Stimulated activated CD8-positive, alpha-beta memory T cell treated with anti-CD3 and anti-CD28 coated beads, Interleukin-15, amount 100 ng/mL, for 48 hours (primary cell): ENCODE data around the gene CPD.

ENCODE experiments used
- DNase-seq, 2 donors: peaks; one replicate each; pipeline ENCODE4 v3.0.0-alpha.2; 2020; ENCODE audit warnings: low read depth in 2 of 2

The CPD gene

GRCh38 chr17:30354701-30355100 lies 24.0 kb upstream of the CPD start:
- no peak for DNase-seq

- no peak for DNase-seq
These were observed 21.3 kb upstream of the CPD start for GRCh38 chr17:30357476-30357875.

- DNase-seq, result no peak
These were observed 20.5 kb upstream of the CPD start for GRCh38 chr17:30358055-30358760.

DNA sequence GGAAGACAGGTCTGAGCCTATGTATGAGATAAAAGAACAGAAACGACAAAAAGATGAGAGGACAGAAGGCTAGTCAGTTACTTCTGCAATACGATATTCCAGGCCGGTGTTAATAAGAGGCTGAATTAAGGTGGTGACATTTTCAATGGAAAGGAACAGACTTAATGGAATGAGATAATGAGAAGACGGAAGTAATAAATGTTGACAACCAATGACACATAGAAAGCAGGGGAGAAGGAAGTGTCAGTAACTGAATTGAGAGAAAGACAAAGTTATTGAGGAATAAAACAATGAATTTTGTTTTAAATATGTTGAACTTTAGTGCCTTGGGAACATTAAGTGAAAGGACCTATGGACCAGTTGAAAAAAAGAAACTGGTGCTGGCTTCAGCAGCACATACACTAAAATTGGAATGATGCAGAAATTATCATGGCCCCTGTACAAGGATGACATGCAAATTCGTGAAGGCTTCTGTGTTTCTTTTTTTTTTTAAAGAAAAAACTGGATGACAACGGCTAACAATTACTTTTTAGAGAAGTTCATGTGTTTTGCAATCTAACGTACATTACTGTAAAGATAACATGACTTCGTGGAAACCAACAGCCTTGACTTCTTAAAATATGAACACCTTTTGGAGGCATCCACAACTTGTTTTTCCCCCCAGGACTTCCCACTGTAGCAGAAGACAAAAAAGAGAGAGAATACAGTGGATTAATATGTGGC lies 18.5 kb upstream of the CPD start:
- DNase-seq, result no peak

- no peak for DNase-seq
These were observed 16.9 kb upstream of the CPD start for GRCh38 chr17:30361766-30362279.

GRCh38 chr17:30363715-30364202 lies 15.0 kb upstream of the CPD start:
- DNase-seq, result peak; percentile 81 to 83

GRCh38 chr17:30366536-30366935 lies 12.2 kb upstream of the CPD start:
- DNase-seq, result no peak

DNA sequence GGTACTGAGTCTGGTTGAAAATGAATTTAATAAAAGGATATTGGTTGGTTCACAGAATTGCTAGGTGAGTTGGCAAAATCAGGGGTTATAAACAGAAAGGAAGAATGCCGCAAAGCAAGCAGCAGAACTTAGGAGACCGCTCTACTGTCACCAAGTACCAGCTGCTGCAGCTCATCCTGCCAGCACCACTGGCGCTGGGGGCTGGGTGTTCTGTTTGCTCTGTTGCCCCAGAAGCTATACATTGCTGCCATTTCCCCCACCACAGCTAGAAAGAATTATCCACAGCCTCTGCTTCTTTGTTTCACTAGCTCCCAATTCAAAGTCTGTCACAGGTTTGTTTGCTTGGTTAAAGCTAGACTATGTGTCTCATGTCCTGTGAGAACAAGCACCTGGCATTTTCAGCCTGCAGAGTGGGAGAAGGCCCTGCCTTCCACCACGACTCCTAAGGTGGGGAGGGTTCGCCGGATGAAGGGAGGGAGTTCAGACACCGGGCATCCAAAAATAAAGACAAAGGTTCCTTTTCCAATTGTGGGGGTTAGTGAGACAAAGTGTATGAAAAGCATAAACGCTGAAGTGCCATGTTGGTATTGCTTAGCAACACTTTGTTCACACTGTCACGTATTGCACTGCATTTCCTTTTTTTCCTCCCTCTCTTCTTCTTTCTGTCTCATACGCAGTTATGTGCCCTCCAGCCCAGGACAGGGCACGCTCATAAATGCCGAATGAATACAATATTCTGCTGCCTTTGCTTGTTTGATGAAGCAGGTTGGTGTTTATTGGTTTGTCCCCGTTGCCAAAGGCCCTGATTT lies 9.6 kb upstream of the CPD start:
- DNase-seq, result no peak

- DNase-seq, result no peak
These were observed 8.7 kb upstream of the CPD start for GRCh38 chr17:30369995-30370394.

DNA sequence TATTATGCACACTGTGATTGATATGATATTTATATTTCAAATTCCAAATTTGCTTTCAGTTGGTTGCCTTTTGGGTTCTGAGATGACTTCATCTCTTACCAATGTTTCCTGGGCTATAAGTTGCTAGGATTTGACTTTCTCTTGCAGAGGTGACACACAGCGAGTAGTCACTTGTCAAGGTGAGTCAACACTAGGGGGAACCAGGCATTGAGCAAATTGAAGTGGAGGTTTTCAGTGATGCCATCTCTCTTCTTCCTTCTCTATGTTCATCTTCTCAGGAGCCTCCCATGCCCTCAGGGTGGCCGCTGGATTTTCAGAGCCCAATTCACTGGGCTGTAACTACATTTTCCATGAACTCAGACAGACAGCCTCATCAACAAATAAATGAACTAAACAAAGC lies 6.0 kb upstream of the CPD start:
- no peak for DNase-seq

DNA sequence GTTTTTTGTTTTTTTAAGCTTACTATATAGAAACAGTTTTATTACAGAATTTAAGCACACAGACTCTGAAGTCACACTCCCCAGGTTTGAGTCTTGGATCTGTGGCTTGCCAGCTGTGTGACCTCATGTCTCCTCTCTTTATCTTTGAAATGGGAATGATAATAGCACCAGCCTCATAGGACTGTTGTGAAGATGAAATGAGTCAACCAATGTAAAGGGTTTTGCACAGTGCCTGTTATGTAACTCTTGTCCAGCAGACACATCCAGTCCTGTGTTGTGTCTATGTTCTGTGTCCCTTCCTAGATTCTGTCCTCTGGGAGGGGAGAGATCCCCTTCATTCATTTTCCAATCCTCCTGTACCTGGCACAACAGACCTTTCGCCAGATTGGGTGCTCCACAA lies 3.1 kb upstream of the CPD start:
- no peak for DNase-seq

GRCh38 chr17:30376621-30377452 lies 1.9 kb upstream of the CPD start:
- peak; percentile 36 to 55 for DNase-seq

DNA sequence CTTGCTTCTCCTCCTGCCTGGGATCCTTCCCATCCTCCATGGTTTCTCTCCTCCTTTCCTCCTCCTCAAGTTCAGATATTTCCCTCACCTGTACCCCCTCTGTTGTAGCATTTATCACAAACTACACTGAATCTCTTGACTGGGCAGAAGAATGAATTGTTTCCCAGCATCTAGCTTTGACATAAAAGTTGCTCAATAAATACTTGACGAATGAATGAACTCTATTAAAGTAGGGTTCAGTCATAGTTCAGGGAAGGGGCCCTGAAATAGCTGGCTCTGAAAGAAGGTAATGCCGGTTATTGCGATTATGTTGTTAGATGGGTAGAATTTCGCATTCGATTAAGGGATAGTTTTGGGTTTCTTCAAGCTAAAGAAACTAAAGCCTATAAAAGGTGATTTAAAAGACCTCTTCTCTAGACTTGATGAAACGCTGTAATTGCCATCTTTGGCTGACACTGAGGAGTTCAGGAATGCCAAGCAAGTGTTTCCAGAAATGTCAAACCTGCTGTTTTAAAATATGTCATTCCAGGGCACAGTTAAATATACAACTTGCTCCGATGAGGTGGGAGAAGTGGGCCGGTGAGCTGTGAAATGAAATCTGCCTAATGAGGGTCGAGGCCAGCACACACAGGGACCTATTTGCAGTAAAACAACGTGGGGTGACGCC lies 1.0 kb upstream of the CPD start:
- DNase-seq, result no peak

DNA sequence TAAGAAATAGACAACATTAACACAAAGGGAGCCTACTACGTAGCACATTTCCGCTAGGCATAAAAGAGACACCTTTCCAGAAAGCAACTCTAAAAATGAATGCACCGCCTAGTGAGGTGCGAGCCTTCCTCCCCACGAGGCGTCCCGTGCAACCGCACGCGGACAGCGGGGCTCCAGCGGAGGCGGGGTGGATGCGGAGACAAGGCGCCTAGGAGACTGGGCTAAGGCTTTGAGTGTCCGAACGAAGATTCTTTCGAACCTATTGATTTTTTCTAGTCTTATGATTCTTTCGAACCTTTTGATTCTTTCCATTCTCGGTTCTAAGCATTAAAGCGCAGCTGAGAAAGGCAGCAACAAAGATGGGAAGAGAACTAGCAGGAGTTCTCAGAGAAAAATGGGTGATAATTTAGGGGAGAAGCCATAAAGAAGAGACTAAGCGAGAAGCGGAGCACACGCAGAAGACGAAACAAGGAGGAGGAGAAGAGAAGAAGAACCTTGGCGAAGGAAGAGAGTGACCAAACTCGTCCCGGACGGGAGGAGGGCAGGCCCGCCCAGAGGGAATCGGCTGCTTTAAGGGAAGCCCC lies 394 bp upstream of the CPD start:
- DNase-seq, result peak; percentile 42 to 48

DNA sequence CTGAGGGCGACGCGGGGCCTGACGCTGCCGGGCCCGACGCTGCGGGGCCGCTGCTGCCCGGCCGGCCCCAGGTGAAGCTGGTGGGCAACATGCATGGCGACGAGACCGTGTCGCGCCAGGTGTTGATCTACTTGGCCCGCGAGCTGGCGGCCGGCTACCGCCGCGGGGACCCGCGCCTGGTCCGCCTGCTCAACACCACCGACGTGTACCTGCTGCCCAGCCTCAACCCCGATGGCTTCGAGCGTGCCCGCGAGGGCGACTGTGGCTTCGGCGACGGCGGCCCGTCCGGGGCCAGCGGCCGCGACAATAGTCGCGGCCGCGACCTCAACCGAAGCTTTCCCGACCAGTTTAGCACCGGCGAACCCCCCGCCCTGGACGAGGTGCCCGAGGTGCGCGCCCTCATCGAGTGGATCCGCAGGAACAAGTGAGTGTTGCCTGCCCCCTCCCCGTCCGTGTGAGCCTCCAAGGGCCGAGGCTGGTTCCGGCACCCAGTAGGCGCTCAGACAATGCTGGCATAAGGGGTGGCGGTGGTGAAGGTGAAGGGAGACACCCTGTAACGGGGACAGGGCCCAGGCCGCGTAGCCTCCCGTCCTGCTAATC lies 676 bp downstream of the CPD start:
- no peak for DNase-seq

DNA sequence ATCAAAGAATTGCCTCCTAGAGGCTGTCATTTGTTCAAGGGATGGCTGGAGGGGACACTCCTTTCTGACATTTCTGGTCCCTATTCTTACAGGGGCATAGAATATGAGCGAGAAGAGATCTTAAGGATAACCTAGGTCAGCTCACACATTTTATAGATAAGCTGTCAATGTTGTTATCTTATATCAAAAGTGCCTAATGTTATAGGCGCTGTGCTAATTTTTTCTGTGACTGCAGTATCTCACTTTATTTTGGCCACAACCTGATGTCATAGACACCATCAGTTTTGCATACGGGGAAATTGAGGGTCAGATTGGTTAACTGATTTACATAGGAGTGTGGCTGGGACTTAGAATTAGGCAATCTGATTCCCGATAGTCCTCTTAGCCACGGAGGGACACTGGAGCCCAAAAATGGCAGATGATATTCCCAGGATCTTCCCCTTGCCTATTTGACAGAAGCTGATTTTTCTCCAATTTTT lies 1.2 kb downstream of the CPD start:
- DNase-seq, result no peak

- no peak for DNase-seq
These were observed 2.1 kb downstream of the CPD start for GRCh38 chr17:30380643-30381339.

DNA sequence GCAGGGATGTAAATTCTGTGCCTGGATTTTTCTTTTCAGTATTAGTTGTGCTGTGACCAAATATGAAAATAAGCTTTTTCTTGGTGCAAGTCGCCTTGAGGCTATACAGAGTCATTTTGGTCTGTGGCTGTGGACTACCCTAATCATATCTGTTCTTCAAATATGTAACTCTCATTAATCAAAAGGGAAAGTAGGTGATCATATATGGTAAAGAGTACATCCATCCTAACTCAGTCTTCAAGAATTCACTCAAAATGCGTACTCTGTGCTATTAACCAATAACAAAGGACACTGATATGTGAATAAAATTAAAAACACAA lies 2.6 kb downstream of the CPD start:
- no peak for DNase-seq

DNA sequence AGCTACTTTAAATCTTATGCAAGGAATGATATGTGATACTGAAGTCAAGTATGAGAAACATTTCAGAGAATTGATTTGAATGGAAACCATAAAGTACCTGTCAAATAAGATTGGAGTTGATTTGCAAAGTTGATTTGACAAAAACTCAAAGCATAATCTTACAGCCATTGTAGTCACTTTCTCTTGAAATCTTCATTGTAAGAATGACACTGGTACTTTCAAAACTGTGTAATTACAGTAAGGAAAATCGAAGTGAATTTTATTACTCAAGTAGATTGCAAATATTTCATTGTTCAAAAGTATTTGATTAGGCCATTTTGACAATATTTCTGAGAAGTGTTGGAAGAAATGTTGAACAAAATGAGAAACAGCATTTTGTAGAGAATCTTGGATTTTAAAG lies 3.6 kb downstream of the CPD start:
- no peak for DNase-seq
